ENCODE results near the gene DENND6B.

- TF ChIP-seq CTCF (IDR thresholded peaks at IDR 0.05) (no peak), EZH2 (IDR thresholded peaks at IDR 0.05; ENCODE audit: borderline replicate concordance, insufficient read depth, low read depth, low read length, poor library complexity, severe bottlenecking) (no peak)
Measured at GRCh38 chr22:50266994-50267393, 59.8 kb downstream of the DENND6B start.
